ENCODE results near the gene OR2T2. TPM values are rescaled to one million over a fixed set of nuclear protein-coding genes. Genes with fewer than 3 reads are reported as not detected.
"Not testable (repeated sequence)": the region's sequence is repeated elsewhere in the genome, so short reads cannot be mapped to it uniquely, and the experiment has no call there.

The OR2T2 gene
- total RNA-seq, 1 donor from 2014 or later = not detected

DNA sequence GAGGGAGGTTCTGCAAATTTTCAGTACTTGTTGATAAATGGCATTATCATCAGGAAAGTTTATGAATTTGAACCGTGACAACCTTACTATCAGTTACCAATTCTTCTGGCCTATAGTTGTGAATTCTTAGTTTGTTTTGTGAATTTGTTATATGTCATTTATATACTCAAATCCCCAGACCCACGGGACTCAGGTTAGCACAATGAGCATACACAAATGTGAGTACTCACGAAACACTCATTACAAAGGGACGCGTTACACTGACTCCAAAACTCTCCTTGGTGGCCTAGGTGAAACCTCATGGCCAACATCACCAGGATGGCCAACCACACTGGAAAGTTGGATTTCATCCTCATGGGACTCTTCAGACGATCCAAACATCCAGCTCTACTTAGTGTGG, 42.9 kb downstream of the OR2T2 start, which contains the start of gene OR2T5:
Gene OR2T5 (plus strand): TSS at position 301 of the 400 bp plus-strand sequence. CDS start 0 bp downstream, at position 301.
- H3K4me1 ChIP-seq (ENCODE audit: control insufficient read depth in 3 of 3, insufficient read depth in 3 of 3, low read length in 3 of 3); H3K9ac ChIP-seq (ENCODE audit: low read depth in 1 of 3, low read length in 3 of 3); H3K9me3 ChIP-seq (ENCODE audit: control insufficient read depth in 3 of 3, low read length in 3 of 3); H3K4me3 ChIP-seq (ENCODE audit: low read length in 3 of 3); H3K27me3 ChIP-seq (ENCODE audit: control insufficient read depth in 3 of 3, insufficient read depth in 3 of 3, low read length in 3 of 3); H3K27ac ChIP-seq (ENCODE audit: low read depth, low read length); H3K36me3 ChIP-seq (ENCODE audit: control insufficient read depth in 3 of 3, insufficient read depth in 3 of 3, low read length in 3 of 3): not testable (repeated sequence)

DNA sequence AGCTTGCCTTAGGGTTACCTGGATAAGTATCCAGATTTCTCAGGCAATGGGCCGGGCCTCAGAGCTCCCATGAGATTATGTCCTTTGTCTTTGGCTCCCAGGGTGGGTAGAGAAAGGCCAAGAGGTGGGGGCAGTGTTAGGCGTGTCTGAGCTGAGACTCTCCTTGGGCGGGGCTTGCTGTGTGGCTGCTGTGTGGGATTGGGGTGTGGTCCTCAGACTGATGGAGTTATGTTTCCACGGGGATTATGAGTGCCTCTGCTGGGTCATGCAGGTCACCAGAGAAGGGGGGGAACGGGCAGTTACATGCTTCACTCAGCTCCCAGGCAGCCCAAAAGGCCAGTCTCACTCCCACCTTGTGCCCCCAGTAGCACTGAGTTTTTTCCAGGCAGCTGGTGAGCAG, 51.2 kb downstream of the OR2T2 start:
- not testable (repeated sequence) for H3K9me3 ChIP-seq (ENCODE audit: control insufficient read depth in 3 of 3, low read length in 3 of 3); H3K36me3 ChIP-seq (ENCODE audit: control insufficient read depth in 3 of 3, insufficient read depth in 3 of 3, low read length in 3 of 3); H3K27me3 ChIP-seq (ENCODE audit: control insufficient read depth in 3 of 3, insufficient read depth in 3 of 3, low read length in 3 of 3); H3K9ac ChIP-seq (ENCODE audit: low read depth in 1 of 3, low read length in 3 of 3); H3K4me1 ChIP-seq (ENCODE audit: control insufficient read depth in 3 of 3, insufficient read depth in 3 of 3, low read length in 3 of 3); H3K4me3 ChIP-seq (ENCODE audit: low read length in 3 of 3); H3K27ac ChIP-seq (ENCODE audit: low read depth, low read length)

GRCh38 chr1:248500305-248501035, 55.0 kb downstream of the OR2T2 start:
- H3K9ac ChIP-seq (ENCODE audit: low read depth in 1 of 3, low read length in 3 of 3); H3K9me3 ChIP-seq (ENCODE audit: control insufficient read depth in 3 of 3, low read length in 3 of 3); H3K4me1 ChIP-seq (ENCODE audit: control insufficient read depth in 3 of 3, insufficient read depth in 3 of 3, low read length in 3 of 3); H3K36me3 ChIP-seq (ENCODE audit: control insufficient read depth in 3 of 3, insufficient read depth in 3 of 3, low read length in 3 of 3); H3K4me3 ChIP-seq (ENCODE audit: low read length in 3 of 3); H3K27me3 ChIP-seq (ENCODE audit: control insufficient read depth in 3 of 3, insufficient read depth in 3 of 3, low read length in 3 of 3); H3K27ac ChIP-seq (ENCODE audit: low read depth, low read length): not testable (repeated sequence)

Other genes starting within 250 kb of the OR2T2 start
- not detected for gene OR2M3, start 248.4 kb upstream of the OR2T2 start, total RNA-seq
- gene OR2M4, start 214.2 kb upstream of the OR2T2 start, total RNA-seq = not detected
- not detected for gene OR2T33, start 167.7 kb upstream of the OR2T2 start, total RNA-seq
- not detected for gene OR2T12, start 142.2 kb upstream of the OR2T2 start, total RNA-seq
- gene OR2M7, start 121.1 kb upstream of the OR2T2 start, total RNA-seq = not detected
- not detected for gene OR14C36, start 96.9 kb upstream of the OR2T2 start, total RNA-seq
- not detected for gene OR2T4, start 84.0 kb upstream of the OR2T2 start, total RNA-seq
- gene OR2T6, start 69.9 kb upstream of the OR2T2 start, total RNA-seq = not detected
- not detected for gene OR2T1, start 42.6 kb upstream of the OR2T2 start, total RNA-seq
- not detected for gene OR2T3, start 27.7 kb downstream of the OR2T2 start, total RNA-seq
- not detected for gene OR2T5, start 43.0 kb downstream of the OR2T2 start, total RNA-seq
- not detected for gene OR2G6, start 62.4 kb downstream of the OR2T2 start, total RNA-seq
- gene OR2T29, start 117.1 kb downstream of the OR2T2 start, total RNA-seq = not detected
- not detected for gene OR2T34, start 129.1 kb downstream of the OR2T2 start, total RNA-seq
- not detected for gene OR2T10, start 152.1 kb downstream of the OR2T2 start, total RNA-seq
- gene OR2T11, start 189.5 kb downstream of the OR2T2 start, total RNA-seq = not detected
- gene OR2T35, start 199.6 kb downstream of the OR2T2 start, total RNA-seq = not detected
- not detected for gene OR2T27, start 209.9 kb downstream of the OR2T2 start, total RNA-seq